HG02943 (cell line): ENCODE measurements around the gene TMEM231.

Experiments
- ATAC-seq: cut with Tn5 transposase; IDR thresholded peaks from one replicate; pipeline ENCODE4 v1.9.1; 2021; ENCODE audit warnings: mild to moderate bottlenecking, low read depth, moderate library complexity; ENCODE audit not compliant: unreplicated experiment

The TMEM231 gene

DNA sequence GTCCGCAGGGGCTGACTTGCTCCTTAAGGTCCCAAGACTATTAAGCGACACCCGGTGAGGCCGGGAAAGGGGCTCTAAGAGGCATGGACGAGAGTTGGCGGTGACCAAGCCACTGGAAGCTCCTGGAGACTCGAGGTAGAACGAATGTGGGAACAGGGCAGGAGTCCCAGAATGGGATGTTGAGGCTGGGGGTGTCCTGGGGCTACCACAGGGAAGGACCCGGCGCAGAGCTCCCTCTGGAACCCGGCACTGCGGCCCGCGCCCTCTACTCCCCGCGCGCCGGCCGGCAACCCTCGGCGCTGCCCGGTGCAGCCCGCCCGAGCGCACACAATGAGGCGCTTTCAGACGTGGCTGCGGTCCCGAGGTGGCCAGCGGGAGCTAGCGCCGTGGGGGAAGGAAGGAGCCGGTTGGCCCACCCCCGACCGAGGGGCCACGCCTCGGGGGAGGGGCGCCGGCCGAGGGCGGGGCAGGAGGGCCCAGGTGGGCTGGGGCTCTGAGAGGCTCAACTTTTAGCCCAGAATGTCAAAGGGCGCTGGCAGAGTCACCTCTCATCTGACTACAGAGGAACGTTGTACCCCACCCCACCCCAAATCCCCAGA lies 60.9 kb downstream of the TMEM231 start, which contains the start of gene CHST6:
CHST6 (minus strand) TSS at position 366 of the 599 bp plus-strand sequence. CDS start 15,613 bp downstream, outside the sequence.
- no peak for ATAC-seq

DNA sequence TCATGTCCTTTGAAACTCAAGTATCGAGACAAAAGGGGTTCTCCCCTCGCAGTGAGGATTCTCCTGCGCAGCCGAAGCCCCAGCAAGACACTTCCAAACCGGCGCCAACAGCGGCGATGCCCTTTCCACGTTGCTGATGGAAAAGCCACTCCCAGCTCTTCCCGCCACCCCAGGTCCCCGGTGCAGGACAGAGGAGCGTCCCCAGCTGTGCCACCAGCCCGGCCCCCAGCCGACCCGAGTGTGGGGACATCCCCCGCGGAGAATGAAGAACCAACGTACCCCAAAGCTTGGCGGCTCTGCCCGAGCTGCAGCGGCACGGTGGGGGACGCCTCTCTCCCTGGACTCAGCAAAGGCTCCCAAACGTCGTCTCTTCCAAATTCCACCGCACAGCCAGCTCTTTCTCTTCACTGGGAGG lies 61.4 kb downstream of the TMEM231 start:
- ATAC-seq: no peak

DNA sequence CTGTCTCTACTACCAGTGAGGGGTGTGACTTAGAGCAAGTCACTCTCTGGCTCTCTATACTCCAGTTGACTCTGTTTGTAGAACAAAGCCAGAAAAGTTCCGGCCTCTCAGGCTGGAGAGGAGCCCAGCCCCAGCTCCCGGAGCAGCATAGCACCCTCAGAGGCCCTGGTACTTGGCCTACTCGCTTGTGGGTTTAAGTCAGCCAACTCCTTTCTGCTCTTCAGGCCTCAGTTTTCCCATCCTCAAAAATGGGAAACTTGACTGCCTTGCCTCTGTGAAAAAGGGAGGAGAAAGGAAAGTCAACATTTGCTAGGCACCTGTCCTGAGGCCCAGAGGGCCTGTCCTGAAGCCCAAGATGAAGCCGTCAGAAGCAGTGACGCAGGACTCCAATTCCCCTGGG lies 61.9 kb downstream of the TMEM231 start:
- no peak for ATAC-seq

DNA sequence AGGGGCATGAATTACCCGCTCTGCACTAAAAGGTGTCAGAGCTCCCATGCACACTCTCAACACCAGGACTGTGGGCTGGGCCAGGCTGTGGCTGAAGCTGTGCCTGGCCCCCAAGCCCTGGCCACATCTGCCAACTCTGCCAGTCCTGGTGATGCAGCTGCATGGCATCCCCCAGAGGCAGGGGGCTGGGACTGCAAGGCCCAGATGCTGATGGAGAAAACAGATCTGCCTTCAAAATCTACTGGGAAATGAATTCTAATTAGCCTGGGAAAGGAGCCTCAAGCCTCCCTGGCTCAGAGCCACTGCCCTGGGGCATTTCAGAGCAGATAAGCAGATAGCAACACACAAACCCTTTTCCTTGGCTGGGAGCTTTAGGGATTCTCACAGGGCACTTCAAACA lies 64.2 kb downstream of the TMEM231 start:
- ATAC-seq: no peak

DNA sequence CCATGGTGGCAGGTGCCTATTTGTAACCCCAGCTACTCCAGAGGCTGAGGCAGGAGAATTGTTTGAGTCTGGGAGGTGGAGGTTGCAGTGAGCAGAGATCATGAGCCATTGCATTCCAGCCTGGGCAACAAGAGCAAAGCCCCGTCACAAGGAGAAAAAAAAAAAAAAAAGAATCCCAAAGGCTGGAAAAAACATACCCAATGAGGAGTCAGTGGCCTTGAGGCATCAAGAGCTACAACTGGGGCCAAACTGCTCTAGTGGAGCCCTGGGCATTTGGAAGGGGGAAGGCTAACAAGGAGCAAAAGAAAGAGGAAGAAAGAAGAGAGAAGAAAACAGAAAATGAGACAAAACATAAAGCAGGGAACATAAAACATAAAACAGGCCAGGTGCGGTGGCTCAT lies 67.7 kb downstream of the TMEM231 start:
- no peak for ATAC-seq
